Activated T-helper 9 cell treated with anti-CD3 and anti-CD28 coated beads, Interleukin-2, amount 50 U/mL, for 16 hours (primary cell): ENCODE measurements around the gene CD47.
A peak's percentile ranks its signal among the peaks of the same experiment; 100 is the strongest.

ENCODE experiments used
- DNase-seq: peaks from one replicate; pipeline ENCODE4 v3.0.0-alpha.2; 2020; ENCODE audit warnings: low read depth

CD47 gene

DNA sequence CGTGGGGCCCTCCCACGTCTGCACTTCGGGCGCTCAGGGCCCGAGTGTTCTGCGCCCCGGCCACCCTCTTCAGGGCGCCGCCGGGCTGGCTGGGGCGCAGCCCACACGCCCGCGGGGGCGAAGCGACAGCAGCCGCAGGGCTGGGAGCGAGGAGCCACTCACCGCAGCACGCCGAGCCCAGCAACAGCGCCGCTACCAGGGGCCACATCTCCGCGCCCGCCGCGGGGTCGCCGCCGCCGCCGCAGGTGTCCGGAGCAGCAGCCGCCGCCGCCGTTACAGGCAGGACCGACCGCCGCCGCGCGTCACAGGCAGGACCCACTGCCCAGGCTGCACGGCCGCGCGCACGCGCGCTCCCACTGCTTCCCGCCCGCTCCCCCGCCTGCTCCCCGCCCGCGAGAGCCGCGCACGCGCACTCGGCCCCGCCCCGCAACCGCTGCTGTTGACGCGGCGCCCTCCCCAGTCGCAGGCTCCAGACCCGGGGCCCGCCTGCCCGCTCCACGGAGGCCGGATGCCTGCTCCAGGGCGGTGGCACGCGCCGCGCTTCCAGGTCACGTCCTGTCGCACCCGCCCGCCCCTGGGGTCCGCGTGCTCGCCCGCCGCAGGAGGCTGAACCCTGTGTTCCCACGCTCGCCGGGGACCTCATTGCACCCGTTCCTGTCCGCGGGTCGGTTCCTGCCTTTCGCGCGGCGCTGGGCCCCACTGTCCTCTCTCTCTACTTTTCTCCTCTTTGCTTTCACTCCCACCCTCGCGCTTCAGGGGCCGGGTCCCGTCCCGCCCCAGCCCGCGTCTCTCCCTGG is at the start of gene CD47:
TSS of gene CD47 (minus strand) at position 331 of the 797 bp plus-strand sequence. CDS start at position 208, 123 bp downstream.
- peak; percentile 95 for DNase-seq

DNA sequence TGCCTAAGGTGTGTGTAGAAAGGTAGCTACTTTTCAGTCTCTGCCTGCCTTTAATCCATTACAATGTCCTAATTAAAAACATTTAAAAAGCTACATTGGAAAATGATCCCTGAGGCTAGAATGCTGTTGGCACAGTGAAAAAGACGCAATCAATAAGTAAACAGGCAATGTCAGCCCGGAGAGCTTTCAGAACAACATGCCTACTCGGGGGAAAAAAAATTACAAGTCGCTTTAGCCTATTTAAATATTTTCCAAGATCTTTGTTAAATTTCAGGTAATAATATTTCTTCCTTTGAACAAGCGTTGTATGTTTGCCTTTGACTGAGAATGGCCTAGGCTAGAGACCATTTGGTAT is 46.6 kb upstream of the CD47 start:
- no peak for DNase-seq

DNA sequence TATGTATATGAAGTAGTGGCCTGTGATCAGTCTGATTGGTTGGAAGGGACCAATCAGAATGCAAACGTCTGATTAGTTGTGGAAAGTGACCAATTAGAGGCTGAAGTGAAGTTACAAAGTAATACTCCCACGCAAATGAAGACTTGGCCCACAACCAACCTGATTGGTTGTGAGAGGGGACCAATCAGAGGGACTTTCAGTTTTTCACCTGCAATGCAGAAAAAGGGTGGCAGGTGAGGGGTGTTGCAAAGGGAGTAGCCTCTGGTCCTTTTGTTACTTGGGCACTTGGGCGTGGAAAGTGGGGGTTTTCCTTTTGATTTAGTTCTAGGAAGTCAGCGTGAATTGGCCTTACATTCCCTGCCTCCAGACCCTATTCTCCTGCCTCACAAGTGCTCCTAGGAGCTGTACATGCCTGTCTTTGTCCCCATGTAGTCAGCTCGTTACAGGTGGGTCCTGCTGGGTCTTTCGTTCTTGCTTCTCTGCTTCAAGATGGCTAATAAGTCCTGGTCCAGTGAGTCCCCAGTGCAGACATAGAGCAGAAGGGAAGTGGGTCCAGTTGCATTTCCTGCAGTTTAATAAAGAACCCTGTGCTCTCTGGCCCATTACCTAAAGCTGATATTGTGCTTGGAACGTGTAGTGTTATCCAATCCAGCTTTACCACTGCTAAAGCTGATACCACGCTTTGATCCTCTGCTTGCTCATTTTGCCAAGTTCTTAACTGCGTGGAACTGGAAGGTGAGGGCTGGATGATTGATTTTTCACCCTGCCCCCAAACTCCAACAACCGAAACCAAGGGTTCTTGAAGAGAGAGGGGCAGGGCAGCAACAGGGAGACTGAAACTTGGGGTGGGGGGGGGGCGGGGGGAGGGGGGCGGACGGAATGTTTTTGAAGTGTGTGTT is 46.0 kb upstream of the CD47 start:
- DNase-seq: no peak

DNA sequence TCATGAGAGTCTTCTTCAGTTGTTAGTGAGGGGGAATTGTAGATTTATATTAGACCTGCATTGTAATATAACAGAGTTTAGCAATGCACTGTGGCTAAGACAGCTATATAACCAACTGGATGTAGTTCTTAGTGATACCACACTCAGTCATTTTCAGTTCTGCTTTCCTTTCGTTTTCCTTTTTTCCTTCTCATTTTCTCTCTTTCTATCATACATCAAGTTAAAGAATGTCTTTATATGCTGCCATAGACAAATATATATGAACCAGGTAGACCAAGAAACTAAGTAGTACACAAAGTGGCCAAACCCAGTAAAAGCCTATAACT is 43.7 kb upstream of the CD47 start:
- DNase-seq: no peak

DNA sequence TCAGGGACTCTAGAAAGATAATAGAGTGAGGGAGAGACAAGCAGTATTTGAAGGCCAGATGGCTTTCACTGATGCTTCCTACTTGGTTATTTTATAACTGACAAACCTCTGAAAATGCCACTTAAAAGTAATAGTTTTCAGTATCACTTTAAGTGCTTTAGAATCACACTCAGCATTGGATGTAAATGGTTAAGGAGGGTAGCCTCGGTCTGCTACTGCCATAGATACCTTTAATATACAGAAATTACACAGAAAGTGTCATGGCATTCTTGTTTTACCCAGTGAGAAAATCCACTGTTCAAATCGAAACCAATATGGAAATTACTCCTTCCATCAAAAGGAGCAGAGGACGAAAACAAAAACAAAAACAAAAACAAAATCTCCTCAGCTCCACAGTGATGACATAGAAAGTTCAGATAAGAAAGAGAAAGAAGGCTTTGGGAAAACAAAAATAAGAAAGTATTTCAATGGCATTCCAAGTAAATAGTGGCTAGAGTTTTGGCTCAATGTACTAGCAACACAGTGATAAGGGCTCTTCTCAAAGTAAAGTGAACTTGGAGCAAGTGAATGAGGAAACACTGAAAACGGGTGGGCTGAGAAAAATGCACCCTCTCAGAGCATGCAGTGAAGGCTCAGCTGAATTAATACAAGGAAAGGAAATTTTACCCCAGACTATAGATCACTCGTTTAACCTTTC is 43.2 kb upstream of the CD47 start:
- DNase-seq: no peak

DNA sequence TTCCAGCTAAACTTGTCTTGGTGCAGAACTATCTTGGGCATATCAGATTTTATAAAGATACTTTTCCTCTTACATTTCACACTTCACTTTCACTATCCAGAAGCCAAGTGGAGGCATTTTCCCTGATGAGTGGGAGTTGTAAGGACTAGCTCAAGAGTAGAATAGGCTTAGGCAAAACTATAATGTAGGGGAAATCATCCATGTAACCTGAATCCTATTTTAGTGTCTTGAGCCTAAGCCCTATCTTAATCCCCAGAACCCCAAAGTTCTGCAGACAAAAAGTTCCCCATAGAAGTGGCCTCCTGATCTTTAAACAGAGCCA is 42.2 kb upstream of the CD47 start:
- no peak for DNase-seq

DNA sequence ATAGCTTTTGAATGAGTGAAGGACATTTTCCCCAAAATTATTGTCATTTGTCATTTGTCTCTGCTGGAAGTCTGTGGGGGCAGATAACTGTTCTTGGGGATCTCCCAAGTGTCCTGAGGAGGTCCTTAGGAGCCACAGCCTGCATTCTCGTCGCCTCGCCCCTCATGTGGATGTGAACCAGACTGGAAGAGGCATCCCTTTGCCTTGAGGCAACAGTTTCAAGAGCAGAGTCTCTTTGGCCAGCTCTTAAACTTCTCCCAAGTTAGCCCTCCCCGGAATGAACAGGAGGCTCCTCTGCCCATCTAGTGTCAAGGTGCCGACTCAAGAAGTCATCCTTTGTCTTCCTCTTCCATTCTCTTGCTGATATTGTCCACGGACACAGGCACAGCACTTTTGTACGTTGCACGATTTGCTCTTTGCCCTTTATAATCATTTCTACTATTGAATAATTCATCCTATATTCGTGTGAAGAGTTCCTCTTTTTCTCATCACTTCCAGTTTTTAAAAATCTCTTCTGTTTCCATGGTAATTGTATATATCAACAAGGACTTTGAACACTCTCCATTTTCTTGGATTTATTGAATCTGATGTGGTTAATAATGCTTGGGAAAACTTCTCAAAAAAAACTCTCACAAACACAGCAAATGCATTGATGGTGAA is 40.8 kb upstream of the CD47 start:
- DNase-seq: no peak

DNA sequence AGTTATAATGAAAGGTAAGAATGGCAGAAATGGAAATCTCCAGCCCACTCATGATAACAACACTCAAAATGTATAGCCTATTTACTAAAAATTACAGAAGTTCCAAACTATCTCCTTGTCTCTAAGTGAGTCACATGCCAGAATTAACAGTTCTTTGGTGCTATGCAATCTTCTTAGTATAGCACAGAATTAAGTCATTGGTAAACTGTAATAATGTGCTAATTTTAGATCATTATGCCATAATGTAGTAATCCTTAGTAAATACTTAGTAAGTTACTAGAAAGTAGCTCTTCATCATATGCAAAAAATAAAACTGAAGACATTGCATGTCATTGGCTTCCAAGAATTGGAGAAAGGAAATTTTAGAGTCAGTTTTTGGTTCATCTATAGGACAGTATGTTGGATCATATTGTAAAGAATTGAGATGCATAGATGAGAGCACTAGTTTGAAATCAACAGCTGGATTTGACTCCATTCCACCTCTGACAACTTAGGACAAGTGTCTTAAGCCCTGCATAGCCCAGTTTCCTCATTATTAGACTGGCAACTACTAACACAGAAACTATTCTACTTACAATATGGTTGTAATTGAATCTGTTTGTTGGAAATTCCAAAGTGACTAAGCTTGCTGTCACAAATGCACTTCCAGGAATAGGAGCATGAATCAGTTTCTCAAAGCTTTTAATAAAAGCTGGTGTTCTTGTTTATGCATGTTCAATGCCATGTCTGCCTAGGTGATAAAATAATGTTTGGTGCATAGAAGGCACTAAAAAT is 40.1 kb upstream of the CD47 start:
- no peak for DNase-seq

DNA sequence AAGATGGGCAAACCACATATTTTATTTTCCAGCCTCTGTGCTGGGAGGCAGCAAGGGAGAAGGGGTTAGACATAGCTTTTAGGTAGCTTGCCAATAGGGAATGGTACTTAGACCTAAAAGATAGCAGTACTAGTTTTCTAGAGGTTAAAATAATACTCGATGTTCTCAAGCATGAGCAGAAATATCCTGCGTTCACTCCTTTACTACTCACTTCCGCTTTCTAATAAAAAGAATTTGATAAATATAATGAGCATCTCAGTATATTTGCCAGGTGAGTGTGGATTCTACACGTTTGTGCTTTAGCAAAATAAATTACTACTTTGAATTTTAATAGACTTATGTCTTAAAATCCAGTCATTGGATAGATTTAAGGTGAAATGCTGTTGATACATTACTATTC is 39.4 kb upstream of the CD47 start:
- no peak for DNase-seq

DNA sequence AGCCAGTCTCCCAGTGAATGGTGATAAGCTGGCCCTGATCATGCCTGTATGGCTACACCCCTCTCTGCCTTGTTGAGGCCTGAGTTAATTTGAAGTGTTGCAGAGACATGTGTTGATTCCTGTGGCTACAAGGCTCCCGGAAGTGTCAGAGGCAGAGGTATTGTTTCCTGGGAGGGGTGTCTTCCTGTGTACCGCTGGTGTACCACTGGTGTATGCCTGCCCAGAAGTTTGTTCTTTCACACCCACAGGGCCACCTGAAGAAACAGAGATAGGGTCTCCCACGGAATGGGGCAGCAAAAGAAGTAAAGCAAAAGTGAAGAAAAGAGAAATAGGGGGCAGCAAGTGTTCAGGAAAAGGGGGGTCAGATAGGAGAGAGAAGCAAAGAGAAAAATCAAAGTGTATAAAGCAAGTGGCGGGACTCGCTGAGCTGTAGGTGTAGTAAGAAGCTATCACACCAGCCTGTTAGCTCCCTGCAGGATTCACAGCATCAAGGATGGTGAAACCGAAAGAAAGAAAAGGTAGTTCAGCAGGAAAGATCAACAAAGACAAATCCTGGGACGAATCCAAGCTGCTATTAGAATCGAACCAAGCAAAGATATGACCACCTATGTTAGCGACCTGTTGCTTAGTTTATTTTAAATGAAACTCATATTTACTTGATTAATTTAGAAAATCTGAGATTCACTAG is 36.6 kb upstream of the CD47 start:
- DNase-seq: peak; percentile 24

DNA sequence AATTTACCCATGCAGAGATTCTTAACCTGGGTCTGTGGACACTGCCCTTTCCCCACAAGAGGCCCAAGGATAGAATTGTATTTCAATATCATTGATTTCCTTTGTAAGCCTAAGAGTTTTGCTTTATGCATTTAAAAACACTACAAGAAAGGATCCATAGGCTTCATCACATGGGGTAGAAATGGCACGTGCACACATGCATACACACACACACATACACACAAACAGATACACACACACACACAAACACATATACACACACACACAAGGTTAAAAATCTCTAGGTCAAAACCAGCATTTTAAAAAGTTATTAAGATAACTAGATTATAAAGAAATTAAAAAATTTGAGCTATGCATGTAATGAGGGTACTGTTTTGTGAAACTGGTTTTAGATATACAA is 35.5 kb upstream of the CD47 start:
- no peak for DNase-seq

DNA sequence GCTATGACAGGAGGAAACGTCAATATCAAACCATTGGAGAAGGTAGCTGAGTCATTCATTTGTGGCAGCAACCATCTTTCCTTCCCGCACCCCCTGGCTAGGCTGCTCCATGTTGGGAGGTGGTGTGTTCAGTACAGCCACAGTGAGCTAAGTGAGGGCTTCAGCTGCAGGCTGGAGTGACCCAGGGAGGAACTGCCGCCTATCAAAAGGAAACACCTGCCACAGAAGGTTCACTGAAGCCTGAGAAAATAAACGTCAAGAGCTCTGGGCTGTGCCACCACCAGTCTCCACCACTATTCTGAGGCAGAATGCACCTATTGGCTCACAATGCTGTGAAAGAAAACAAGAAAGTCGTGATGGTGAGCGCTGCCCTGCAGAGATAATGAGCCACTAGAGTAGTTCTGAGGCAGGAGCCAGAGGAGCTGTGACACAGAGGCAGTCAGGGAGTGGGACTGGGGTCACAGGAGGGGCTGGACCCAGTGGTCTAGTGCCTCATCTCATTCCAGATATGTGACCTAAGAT is 34.8 kb upstream of the CD47 start:
- DNase-seq: peak; percentile 35

DNA sequence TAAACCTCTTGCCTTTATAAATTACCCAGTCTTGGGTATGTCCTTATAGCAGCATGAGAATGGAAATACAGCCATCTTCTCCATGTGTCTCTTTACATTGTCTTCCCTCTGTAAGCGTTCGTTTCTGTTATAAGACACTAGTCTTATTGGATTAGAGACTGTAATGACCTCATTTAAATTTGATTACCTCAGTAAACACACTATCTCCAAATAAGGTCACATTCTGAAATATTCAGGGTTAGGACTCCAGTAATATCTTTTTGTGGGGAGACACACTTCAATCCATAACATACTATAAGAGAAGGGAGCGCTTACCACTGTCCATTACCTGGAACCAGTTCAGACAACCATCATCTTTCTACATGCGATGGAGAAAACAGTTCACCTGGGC is 34.3 kb upstream of the CD47 start:
- no peak for DNase-seq

DNA sequence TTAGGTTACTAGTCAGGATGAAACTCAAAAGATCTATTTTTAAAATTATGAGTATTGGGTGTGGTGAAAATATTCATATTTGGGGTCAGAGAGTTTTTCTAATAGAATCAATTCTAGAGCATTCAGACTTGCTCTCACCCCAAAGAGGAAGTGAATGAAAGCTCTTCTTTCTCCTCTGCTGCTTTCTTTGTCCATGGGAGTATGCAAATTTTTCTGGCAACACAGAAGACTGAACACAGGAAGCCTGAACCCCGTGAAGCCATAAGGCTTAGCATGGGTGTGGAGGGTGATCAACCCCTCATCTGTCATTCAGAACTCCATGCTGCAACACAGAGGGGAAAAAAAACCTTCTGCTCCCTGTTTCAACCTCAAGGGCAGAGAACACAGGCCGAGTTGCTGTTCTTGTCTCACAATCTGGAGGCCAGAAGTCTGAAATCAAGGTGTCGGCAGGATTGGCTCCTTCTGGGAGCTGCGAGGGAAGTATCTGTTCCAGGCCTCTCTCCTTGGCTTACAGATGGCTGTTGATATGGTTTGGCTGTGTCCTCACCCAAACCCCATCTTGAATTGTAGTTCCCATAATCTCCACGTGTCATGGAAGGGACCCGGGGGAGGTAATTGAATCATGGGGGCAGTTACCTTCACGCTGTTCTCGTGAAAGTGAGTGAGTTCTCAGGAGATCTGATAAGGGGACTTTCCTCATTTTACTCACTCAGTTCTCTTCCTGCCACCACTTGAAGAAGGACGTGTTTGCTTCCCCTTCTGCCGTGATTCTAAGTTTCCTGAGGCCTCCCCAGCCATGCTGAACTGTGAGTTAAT is 33.7 kb upstream of the CD47 start:
- peak; percentile 54 for DNase-seq

DNA sequence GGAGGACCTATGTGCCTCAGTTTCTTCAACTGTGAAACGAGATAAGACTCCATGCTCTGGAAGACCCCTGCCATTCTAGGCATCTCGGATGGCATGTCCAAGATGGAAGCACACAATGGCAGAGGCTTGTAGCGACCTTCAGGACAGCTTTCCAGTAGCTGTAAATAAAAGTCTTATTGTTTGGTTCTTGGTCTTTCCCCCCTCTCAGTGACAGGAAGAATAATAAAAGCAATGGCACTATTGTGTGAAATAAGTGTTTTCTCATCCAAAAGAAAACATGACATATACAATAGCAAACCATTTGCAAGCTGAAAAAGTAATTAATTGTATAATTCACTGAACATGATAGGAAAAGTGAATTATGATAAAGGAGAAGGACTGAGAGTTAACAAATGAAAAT is 32.5 kb upstream of the CD47 start:
- DNase-seq: no peak

DNA sequence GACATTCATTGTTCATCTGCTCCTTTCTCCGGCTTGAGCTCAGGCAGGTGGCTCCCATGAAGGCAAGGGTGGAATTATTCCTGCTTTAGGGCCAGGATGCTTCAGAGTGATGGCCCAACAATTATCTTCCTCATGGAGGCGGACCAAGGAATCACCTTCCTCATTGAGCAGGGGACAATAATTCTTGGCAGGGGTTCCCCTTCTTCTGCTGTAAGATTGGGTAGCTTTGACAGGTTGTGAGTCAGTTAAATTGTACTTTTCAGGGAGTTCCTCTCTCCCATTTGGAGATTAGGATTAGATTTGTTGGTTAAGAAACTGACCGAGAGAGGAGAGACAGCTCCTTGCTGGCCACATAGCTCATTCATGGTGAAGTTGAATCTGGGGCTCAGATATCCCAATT is 31.4 kb upstream of the CD47 start:
- DNase-seq: no peak

DNA sequence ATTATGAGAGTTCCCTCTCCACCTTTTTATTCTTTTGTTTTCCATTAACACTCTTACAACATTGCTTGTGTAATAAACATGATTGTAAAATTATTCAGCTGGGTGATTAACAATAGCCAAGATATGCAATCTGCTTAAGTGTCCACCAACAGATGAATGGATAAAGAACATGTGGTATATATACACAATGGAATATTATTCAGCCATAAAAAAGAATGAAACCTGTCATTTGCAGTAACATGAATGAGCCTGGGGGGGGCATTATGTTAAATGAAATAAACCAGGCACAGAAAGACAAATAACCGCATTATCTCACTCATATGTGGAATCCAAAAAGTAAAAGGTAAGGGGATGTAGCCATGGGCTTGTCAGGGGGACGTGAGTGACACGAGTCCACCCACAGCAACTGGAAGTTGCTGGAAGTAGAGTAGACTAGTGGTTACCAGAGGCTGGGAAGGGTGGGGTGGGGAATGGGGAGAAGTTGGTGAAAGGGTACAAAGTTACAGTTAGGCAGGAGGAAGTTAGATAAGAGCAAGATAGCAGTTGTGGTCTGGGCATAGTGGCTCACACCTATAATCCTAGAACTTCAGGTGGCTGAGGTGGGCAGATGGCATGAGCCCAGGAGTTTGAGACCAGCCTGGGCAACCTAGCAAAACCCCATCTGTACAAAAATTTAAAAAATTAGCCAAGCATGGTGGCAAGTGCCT is 28.7 kb upstream of the CD47 start:
- DNase-seq: no peak

DNA sequence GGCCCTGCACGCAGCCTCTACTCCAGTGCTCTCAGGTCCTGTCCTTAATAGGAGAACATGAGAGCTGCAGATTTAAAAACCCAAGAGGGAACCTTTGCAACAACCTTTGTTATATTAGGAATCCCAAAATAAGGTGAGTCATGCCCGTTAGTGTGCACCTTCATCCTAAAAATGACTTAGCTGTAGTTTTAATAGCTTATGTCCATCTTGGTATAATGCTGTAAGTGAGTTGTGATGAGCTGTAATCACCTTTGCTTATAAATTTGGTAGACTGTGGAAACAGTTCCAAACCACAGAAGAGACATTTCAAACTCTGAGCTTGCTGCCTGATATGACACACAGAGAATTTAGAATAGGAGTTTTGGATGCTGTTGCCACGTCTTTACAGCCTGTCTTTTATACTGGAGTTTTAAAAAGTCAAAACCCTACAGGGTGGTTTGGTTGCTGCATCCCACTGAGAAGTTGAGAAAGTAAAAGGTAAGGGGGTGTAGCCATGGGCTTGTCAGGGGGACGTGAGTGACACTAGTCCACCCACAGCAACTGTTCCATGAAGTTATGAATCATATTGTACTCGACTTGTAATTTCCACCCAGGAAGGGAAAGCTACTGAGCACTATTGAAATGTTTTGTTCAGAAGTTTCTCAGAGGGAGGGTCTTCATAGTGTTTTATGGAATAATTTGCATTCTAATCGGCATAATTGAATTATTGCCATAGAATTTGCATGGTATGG is 27.4 kb upstream of the CD47 start:
- DNase-seq: no peak
